HG03103 (cell line): ENCODE measurements around the gene ADAMTSL1.

ENCODE experiments used
- ATAC-seq: cut with Tn5 transposase; IDR thresholded peaks from one replicate; pipeline ENCODE4 v1.9.1; 2021; ENCODE audit warnings: low read depth; ENCODE audit not compliant: unreplicated experiment

ADAMTSL1 gene

GRCh38 chr9:18473652-18474279 is at the start of gene ADAMTSL1:
Gene ADAMTSL1 (plus strand): TSS chr9:18474153. CDS start chr9:18474233, 80 bp downstream.
- no peak for ATAC-seq

DNA sequence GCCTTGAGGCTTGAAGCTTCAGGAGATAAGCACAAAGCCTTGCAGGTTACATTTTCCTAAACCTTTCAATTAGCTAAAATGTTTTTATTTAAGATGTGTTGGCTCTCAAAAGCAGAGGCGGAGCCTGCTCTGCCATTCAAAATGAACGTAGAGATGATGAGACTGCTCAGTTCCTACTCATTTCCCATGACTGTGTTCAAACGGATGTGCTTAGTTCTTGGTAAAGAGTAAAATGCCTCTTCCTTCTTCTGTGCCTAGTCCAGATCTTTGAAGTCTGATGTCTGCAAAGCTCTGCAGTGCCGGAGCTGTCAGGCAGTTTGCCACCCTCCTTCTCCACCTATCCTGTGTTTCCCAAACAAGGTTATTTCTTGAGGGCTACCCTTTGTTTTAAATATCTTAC is 46.3 kb upstream of the ADAMTSL1 start:
- ATAC-seq = no peak

DNA sequence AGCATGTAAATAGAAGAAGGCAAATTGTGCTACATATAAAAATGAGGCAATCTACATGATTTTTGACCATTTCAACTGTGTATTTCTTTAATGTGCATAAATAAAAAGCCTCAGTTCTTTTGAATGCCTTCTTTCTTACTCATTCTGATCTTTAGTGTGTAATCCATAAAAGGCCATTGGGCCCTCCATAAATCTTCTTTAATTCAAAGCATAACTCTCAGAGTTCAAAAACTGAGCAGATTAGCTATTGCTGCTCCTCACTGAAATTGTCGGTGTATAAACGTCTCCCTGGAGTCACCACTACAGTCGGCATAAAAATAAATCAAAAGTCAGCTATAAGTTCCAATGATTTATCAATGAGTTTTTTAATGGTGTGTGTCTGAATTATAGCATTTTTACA is 45.3 kb upstream of the ADAMTSL1 start:
- no peak for ATAC-seq

DNA sequence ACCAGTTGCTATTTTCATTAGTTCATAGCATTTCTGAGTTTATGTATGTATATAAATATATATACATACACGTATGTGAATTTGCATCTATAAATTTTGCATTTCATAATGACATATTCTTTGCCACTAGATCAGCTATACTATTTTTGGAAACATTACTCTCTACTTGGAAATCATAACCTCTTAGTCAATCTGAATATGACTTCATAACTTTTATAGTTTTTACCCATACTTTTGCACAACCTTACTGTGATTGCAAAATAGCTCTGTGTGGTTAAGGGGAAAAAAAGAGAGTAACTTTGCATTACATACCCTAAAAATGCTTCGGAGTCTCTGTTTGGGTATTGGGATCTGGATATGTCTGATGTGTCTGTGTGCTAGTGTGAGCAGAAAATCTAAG is 44.9 kb upstream of the ADAMTSL1 start:
- ATAC-seq = no peak

DNA sequence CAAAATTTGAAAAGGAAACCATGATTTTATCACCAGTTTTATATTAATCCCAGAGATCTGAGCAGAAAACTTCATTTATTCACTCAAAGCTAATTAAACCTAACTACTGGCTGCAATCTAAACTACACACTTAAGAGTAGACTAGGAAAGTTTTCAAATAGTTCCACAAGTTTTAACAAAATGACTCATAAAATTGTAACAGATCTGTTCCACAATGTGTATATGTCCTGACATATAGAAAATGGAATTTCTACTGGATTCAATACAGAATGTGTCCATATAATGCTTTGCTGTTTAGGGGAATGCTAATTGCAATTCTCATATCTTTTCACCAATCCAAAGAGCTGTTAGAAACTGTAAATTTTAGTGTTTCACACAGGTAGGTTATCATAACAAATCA is 40.3 kb upstream of the ADAMTSL1 start:
- no peak for ATAC-seq

GRCh38 chr9:18437315-18438201 is 36.4 kb upstream of the ADAMTSL1 start:
- no peak for ATAC-seq

- no peak for ATAC-seq
These were observed 35.5 kb upstream of the ADAMTSL1 start for GRCh38 chr9:18438300-18438925.

DNA sequence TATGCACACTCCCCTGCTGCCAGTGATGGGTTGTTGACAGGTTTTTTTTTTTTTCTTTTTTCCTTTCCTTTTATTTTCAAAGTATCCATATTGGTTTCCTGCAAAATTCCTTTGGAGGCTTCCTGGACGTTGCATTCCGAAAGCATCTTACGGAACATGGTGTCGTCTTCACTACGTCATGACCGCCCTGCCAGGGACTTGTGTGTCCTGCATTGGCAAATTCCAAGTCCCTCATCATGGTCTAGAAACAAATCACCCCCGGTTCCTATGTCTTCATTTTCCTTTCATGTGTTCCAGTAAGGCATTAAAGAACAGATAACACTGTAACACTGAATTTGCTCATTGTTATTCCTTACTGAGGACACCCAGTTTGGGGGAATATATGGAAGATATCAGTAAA is 35.0 kb upstream of the ADAMTSL1 start:
- ATAC-seq = no peak

GRCh38 chr9:18441261-18441660 is 32.7 kb upstream of the ADAMTSL1 start:
- ATAC-seq = no peak

GRCh38 chr9:18442629-18443491 is 31.1 kb upstream of the ADAMTSL1 start:
- ATAC-seq = peak; percentile 96

- ATAC-seq = no peak
These were observed 26.8 kb upstream of the ADAMTSL1 start for GRCh38 chr9:18447131-18447530.

DNA sequence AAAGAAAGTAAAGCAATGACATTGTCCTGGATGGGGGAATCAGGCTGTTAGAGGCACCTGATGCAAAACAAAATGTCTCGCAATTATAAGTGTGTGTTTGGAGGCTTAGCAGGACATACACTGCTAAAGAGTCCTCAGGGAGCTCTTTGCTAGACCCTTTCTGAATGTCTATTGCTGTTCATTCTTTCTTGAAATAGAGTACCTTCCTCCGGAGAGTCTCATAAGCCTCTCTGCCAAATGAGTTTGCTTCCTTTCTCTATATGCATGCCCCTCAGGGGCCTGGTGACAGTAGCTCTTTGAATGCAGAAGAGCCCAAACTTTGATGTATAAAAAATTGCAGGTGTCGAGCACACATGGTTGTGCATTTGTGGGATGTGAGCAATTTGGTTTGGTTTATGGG is 26.4 kb upstream of the ADAMTSL1 start:
- no peak for ATAC-seq

- ATAC-seq = no peak
These were observed 25.9 kb upstream of the ADAMTSL1 start for GRCh38 chr9:18448101-18448500.

DNA sequence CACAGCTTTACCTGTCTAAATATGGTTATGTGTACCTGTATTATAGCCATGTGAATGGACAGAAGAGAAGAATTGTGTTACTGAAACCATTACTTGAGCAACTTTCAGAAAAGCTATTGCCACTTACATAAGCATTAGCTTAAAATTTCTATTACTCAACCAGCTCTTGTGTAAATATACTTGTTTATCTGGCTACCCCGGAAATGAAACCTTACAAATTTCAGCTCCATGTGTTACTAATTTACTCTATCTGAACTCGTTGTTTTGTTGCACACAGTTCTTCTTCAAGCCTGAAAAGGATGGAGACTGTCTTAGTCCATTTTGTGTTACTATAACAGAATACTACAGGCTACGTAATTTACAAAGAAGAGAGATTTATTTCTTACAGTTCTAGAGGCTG is 22.5 kb upstream of the ADAMTSL1 start:
- no peak for ATAC-seq

- no peak for ATAC-seq
These were observed 21.7 kb upstream of the ADAMTSL1 start for GRCh38 chr9:18452276-18452675.

DNA sequence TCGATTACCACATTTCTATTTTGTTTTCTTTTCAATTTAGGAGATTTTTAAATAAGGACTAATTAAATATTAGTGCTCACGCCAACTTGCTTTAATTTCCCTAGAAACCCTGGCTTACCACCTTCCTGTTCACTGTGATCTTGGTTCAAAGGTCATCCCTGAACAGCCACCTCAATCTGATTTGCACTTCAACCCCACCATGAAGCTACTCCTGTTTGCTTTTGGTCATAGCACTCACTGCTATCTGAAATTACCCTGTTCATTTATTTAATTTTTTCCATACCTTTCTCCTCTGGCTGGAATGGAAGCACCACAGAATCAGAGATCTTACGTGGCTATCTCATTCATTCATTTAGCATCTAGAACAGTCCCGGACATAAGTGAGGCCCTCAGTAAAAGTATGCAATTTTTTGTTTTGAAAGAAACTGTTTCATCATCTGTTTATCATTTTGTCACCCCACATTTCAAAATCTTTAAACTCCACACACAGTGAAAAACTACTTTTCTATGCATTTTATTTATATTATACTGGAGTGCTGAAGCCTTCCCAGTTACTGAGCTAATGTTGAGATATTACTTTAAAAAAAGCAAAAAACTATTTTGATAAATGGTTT is 17.2 kb upstream of the ADAMTSL1 start:
- no peak for ATAC-seq

GRCh38 chr9:18457510-18457909 is 16.4 kb upstream of the ADAMTSL1 start:
- ATAC-seq = no peak

GRCh38 chr9:18459962-18460584 is 13.9 kb upstream of the ADAMTSL1 start:
- no peak for ATAC-seq

DNA sequence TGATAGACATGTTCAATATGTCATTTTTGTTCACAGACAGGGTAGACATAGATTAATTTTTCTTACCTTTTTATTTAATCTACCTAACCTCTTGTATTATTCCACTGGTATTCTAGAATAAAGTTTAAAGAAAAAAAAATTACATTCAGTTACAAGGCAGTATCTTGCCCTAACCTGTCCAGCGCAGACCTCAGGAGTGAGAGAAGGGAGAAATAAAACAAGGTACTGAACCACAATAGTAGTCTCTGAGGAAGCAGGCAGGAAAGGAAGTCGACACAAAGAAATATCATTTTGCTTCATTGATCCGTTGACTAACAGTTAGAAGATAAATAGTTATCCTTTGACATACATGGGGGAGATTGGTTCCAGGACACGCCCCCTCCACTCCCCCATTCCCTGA is 12.5 kb upstream of the ADAMTSL1 start:
- no peak for ATAC-seq

GRCh38 chr9:18463991-18464390 is 10.0 kb upstream of the ADAMTSL1 start:
- no peak for ATAC-seq
